GM12874 (cell line): ENCODE data around the gene ECE1.

Experiments
- CTCF ChIP-seq: IDR thresholded peaks from 2 replicates; pipeline ENCODE4 v1.5.1; 2011; ENCODE audit warnings: low read depth, mild to moderate bottlenecking, control low read depth, low read length, moderate library complexity; ENCODE audit not compliant: insufficient read depth

ECE1 gene

DNA sequence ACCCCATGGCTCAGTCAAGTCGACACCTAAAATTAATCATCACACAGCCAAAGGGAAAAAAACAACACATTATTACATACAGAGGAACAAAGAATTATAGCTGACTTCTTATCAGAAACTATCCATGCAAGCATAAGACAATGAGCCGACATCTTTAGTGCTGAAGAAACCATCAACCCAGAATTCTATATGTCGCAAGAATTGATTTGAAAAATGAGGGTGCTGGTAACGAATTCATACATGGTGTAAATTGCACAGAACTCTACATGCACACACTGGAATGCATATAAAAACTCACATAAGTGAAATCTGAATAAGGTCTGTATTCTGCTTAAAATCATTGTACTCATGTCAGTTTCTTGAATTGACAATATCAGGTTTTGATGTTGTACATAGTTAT is 88.6 kb downstream of the ECE1 start:
- no peak for TF ChIP-seq CTCF

- no peak for TF ChIP-seq CTCF
These were observed 89.5 kb downstream of the ECE1 start for GRCh38 chr1:21200767-21201166.

DNA sequence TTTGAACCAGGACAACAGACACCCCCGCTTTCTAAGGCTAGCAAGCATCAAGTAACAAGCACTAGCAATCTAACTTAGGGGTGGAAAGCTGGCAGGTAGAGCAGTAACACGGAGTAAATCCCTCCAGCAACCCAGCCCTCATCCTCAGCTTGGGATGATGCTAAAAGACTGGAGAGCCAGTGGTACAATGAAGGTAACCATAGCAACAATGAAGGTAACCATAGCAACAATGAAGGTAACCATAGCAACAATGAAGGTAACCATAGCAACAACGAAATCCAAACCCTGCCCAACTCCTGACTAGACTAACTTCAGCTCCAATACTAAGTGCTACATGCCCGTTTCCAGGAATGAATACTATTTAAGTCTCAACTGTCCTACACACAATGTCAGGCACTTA is 91.3 kb downstream of the ECE1 start:
- no peak for TF ChIP-seq CTCF

GRCh38 chr1:21192871-21193270 is 97.4 kb downstream of the ECE1 start:
- TF ChIP-seq CTCF = no peak

DNA sequence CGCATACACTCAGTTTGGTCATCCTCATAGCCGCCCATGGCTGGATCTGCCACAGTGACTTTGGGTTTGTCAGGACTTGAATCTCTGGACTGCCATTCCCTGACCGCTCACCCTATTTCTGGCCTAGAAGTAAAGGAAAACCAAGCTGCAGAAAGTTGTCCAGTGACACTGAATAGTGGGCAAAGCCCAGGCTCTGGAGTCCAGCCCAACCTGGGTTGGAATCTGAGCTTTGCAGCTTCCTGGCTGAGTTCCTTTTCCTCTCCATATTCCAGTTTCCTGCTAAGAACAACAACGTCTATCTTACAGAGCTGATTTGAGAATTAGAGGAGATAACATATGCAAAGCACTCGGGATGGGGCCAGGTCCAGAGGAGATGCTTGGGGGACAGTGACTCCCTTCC is 98.0 kb downstream of the ECE1 start:
- no peak for TF ChIP-seq CTCF

DNA sequence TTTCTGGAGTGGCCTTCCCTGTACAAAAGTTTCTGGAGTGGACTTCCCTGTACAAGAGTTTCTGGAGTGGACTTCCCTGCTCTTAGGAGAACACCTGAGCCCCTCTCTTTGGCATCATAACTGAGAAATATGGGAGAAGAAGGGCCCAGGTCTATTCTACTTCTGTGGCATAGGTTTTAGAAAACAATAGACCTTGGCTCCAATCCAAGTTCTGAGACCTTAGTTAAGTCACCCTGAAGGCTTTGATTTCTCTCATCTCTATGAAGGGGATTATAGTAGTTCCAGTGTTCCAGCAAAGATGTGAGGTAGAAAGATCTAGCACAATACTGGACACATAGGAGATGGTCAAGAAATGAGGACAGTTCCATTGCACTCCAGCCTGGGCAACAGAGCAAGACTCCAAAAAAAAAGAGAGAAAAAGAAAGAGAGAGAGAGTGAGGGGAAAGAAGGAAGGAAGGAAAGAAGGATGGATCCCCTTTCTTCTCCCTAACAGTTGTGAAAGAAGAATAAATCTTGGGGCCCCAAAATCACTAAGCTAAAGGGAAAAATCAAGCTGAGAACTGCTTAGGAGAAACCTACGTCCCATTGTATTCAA is 100.3 kb downstream of the ECE1 start:
- no peak for TF ChIP-seq CTCF

DNA sequence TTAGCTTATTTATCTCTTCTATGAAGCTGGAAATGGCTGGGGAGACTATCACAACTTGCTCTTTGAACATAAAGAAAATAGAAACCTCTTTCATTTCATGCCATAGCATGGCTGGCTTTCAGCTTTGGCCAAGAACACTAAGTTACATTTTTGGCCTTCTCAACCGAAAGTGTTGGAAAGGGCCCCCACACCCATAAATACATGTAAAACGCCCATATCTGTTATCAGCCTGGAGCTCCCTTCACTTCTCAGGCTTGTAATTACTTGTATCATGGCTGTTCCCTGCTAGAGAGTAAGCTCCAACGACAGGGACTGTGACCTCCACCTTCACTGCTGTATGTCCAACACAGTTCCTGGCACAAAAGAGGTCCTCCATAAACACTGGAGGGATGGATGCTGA is 100.8 kb downstream of the ECE1 start:
- TF ChIP-seq CTCF = no peak
